GM18870 (cell line): Measurements from ENCODE around the gene GET4.
"Not testable (repeated sequence)": the region's sequence is repeated elsewhere in the genome, so short reads cannot be mapped to it uniquely, and the experiment has no call there.

ENCODE experiments used
- ATAC-seq: cut with Tn5 transposase; IDR thresholded peaks from one replicate; pipeline ENCODE4 v1.9.1; 2021; ENCODE audit warnings: moderate library complexity; ENCODE audit not compliant: unreplicated experiment

The GET4 gene

DNA sequence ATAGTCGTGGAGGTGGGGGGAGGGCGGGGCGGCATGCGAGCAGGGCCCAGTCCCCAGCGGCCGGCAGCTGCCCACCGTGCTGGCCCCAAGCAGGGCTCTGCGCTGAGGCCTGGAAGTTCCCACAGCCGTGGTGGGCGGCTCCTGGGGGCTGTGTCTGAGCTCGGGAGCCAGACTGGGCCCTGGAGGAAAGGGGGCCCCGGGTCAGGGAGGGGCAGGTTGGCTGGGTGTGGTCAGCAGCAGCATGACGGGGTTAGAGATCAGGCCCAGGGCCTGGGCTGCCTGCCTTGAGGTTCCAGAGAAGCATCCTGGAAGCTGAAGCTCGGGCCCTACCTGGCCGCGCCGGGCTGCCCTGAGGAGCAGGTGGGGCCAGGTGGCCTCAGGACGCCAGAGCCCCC, 22.1 kb downstream of the GET4 start:
- no peak for ATAC-seq

DNA sequence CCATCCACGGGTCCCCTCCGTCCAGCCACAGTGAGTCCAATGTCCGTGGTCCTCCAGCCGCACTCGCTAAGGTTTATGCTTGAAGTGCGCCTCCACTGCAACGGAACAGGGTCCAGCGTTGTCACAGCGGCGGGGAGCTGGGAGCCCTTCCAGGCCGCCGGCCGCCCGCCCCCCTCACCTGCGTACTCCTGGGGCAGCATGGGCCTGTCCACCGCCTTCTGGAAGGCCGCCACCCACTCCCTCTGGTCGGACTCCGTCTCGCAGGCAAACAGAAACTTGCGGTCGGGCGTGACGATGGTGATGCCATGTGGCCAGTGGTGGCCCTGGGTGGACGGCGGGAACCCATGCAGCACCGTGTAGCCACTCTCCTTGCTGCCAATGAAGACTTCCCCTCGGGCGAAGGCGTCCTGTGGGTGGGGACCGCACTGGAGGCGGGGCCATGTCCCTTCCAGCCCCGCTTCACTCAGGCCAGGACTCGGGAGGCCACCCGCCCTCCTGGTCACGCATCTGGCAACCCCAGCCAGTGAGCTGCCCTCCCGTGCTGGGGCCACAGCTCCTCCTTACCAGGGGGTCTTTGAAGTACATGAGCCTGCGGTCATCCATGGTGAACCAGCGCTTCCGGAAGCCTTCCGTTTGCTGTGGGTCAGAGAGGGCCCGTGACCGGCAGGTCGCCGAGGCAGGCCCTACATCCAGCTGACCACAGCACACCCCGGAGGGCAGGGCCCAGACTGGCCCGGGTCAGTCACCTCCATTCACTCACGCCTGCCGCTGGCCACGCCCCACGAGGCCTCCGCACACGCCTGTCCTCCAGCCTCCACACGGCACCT, 22.7 kb downstream of the GET4 start:
- ATAC-seq, result no peak

DNA sequence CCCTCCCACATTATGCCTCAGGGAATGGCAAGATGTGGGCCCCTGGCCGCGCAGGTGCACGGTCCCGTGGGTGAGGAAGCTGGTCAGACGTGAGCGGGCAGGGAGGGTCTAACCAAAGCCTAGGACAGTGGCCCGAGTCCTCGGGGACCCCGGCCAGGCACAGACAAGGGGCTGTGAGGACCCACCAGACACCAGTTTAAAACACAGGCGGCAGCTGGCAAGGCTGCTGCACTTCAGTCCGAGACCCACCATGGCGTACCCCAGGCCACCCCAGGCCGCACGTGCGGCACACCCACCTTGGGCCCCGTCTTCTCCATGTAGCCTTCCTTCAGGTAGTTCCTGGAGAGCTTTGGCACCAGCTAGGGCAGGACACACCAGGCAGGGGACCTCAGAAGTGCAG, 23.5 kb downstream of the GET4 start:
- no peak for ATAC-seq

DNA sequence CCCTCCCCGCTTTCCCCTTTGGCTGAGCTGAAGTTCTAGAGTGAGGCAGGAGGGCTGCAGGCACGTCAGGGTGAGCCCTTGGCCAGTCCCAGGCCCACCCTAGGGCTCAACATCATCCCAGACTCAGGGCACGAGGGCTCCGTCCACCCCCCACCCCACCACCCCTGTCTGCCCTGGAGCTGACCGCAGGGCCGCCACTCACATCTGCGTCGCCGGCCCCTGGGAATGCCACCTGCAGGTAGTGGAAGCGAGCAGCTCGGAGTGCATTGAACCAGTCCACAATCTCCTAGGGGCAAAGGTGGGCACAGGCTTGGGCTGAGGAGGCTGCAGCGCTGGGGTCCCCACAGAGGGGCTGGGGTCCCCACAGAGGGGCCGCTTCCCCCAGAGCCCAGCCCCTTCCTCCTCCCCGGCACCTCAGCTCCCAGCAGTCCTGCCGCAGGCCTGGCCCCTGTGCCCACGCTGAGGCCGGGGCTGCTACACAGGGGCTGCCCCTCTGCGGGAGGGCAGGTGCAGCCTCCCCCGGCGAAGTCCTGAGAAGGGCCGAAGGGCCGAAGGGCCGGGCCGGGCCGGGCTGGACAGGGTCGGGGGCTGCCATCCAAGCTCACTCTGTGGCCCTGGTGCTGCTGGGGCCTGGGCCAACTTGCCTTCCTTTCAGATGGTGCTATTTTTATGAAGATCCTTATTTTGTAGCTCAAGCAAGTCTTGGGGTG, 24.1 kb downstream of the GET4 start:
- ATAC-seq, result no peak

- no peak for ATAC-seq
These were observed 24.7 kb downstream of the GET4 start for GRCh38 chr7:901041-901387.

DNA sequence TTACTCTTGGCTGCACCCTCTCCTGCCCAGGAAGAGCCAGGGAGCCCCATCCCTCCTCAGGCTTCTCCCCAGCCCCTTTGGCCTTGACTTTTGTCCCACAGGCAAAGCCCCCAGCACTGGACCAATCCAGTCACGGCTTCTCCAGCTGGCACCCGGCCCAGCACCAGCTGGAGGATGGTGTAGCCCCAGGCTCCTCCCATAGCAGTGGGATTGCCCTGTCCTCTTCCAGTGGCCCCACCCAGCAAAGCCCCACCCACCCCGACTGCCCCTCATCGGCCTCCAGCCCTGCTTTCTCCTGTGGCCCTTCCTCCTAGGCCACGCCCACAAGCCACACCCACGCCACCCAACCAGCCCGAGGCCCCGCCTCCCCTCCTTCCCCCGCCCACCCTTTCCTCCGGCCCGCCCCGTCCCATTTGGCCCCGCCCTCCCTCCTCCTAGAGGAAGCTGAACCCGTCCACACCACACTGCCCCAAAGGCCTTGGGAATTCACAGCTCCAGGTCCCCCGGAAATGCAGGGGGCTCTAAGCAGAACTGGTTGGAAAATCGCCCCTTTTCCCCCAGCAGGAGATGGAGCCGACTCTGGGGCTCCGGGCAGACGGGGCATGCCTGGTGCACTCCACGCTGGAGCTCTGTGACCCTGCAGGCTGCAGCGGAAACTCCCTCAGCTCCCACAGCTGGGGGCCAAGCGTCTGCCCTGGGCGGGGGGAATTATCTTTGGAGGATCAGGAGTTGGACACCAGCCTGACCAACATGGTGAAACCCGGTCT, 25.2 kb downstream of the GET4 start:
- no peak for ATAC-seq

DNA sequence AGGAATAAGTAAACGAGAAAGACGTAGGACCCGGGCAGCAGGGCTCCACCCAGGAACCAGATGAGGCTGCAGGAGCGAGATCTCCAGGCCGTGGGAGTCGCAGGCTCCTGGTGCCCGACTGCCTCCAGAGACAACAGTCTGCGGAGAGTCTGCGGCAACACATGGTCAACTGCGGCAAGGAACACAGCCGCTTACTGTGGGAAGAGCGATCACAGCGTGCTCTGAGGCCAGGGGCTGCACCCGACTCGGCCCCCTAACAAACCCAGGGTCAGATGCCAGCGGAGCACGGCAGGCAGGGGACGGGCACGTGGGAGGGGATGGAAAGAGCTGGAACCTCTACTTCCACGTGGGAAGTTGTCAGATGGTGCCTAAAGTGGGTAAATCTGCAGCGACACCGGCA, 26.6 kb downstream of the GET4 start:
- no peak for ATAC-seq

- no peak for ATAC-seq
These were observed 27.8 kb downstream of the GET4 start for GRCh38 chr7:903921-904755.

- ATAC-seq, result no peak
These were observed 28.5 kb downstream of the GET4 start for GRCh38 chr7:904847-905246.

- ATAC-seq, result no peak
These were observed 30.4 kb downstream of the GET4 start for GRCh38 chr7:906776-907157.

- ATAC-seq, result no peak
These were observed 31.0 kb downstream of the GET4 start for GRCh38 chr7:907158-907980.

DNA sequence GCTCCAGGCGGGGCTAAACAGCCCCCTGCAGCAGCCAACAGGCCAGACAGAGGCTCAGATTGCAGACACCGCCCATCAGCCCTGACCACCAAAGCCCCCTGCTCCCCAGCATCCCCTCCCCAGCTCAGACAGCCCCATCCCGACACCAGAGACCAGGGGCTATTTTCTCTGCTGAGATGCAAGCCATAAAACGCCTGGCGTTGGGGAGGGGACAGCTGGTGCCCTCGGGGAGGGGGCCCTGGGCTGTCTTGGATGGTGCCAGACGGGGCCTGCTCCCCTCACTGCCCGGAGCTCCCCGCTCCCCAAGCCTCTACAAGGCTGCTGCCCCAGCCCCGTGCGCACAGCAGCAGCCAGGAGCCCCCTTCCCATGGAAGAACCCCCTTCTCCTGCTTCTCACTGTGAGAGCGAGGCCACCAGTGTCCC, 31.8 kb downstream of the GET4 start:
- ATAC-seq, result no peak

GRCh38 chr7:908591-909357, 32.4 kb downstream of the GET4 start:
- not testable (repeated sequence) for ATAC-seq

GRCh38 chr7:909358-910329, 33.3 kb downstream of the GET4 start:
- no peak for ATAC-seq

DNA sequence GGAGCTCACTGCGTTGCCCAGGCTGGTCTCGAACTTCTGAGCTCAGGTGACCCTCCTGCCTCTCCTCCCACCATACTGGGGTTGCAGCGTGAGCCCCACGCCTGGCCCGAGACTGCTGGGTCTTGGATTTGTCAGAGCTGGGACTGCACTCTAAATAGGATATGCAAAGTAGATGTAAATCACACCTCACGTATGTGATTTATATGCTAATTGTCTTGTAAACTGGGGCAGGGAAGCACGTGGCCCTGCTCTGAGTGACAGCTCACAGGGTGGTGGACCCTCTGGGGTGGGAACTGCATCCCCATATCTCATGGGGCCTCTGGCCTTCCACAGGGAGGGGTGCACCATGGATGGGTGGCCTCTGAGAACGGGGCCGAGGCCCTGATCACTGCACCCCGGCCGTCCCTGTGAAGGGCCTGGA, 34.1 kb downstream of the GET4 start:
- ATAC-seq, result no peak

DNA sequence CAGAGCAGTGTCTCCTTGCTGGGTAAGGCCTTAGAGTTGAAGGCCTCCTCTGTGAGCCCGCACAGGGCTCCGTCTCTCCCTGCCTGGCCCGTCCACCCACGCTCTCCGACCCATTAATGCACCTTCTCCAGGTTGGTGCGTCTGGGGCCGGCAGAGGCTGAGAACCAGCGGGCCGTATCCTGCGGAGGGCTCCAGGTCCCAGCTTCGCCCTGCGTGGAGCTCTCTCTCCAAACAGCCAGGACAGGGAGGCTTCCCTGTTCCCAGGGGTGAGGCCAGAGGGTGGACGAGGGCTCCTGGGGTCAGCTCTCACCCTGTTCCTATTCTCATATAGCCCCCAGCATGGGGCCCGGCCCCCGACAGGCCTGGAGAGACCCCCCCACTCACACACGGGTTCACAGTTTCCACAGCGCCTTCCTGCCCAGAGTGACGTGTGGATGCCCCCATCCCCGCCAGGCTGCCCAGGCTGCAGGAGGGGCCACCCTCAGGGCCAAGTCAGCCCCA, 34.6 kb downstream of the GET4 start:
- ATAC-seq, result no peak

DNA sequence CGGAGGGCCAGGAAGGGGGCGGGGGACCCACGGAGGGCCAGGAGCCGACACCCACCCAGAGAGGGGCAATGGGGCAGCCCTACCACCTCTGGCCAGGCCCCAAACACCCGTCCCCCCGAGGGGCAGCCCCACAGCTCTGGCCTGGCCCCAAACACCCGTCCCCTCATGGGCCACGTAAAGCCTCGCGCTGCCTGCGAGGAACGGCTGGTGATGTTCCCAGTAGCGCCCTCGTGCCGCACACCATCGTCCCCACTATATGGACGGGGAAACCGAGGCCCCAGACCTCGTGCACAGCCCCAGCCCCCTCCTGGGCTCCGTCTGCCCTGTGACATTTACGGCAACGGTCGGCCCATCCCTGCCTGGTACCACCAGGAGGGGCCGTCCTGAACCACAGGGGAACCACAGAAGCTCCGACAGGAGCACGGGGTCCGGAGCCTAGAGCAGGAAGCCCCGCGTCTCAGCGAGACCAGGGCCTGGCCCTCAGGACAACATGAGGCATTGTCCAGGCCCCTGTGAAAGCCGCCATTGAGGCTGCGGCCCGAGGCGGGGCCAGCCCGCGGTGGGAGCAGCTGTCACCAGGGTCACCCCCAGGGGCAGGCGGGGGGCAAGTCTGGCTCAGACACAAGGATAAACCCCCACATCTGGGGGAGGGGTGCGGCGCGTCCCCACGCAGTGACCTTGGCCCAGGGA, 35.6 kb downstream of the GET4 start:
- no peak for ATAC-seq
